ENCODE results near the gene WNK3. TPM values are rescaled to one million over a fixed set of nuclear protein-coding genes. Genes with fewer than 3 reads are reported as not detected.

Gene WNK3
- polyA plus RNA-seq, 1 of the 3 experiments (the other 2 are of a cell fraction) = 0.54 TPM

GRCh38 chrX:54166915-54167314, 190.9 kb downstream of the WNK3 start:
- Histone ChIP-seq H4K20me1 (ENCODE audit: insufficient read depth) (no peaks in the 10 kb centered on the region), H3K27me3 (ENCODE audit: insufficient read depth) (no peaks in the 10 kb centered on the region), H3K4me2 (no peak overlapping the region), H3K4me1 (ENCODE audit: control insufficient read depth in 1 of 2, insufficient read depth in 2 of 2, low read depth in 1 of 2, low read length in 1 of 2) (no peaks in the 10 kb centered on the region), H3K79me2 (ENCODE audit: insufficient read depth) (0 out of 2 replicates have a peak, but pooled peaks cover under 1% of the 10 kb centered on the region), H3K9me3 (no peaks in the 10 kb centered on the region), H2AFZ (ENCODE audit: low read depth) (no peak overlapping the region), H3K36me3 (replicated peaks in 1 of 2; ENCODE audit: control insufficient read depth in 1 of 2, insufficient read depth in 2 of 2, low read length in 1 of 2) (no peaks in the 10 kb centered on the region), H3F3A (replicated peaks; ENCODE audit: insufficient read depth) (no peaks in the 10 kb centered on the region), H3K4me3 (ENCODE audit: low read depth in 2 of 2, low read length in 1 of 2) (no peak overlapping the region), H3K27ac (ENCODE audit: low read depth in 2 of 2, low read length in 1 of 2) (no peak overlapping the region; a peak in 1 of 4 replicates), H3K9ac (no peak overlapping the region), H3K9me2 (no peaks in the 10 kb centered on the region)
- CTCF ChIA-PET = no interaction called here
- no peak for DNase-seq
- 9% methylated on average over 4 of the region's 4 CpGs for WGBS (ENCODE audit: low lambda C conversion rate)
- POLR2A ChIA-PET = no interaction called here
- TF ChIP-seq, protein P1, sequence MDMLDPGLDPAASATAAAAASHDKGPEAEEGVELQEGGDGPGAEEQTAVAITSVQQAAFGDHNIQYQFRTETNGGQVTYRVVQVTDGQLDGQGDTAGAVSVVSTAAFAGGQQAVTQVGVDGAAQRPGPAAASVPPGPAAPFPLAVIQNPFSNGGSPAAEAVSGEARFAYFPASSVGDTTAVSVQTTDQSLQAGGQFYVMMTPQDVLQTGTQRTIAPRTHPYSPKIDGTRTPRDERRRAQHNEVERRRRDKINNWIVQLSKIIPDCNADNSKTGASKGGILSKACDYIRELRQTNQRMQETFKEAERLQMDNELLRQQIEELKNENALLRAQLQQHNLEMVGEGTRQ (IDR thresholded peaks at IDR 0.05; ENCODE audit: borderline replicate concordance, low read depth, low read length) = no peak
- TF ChIP-seq TCF12 (IDR thresholded peaks at IDR 0.05) (0 out of 2 replicates have a peak, but pooled peaks have one; percentile 25), EZH2phosphoT487 (IDR thresholded peaks at IDR 0.05; ENCODE audit: borderline replicate concordance, low read depth) (no peak)
- TF ChIP-seq, protein P2, sequence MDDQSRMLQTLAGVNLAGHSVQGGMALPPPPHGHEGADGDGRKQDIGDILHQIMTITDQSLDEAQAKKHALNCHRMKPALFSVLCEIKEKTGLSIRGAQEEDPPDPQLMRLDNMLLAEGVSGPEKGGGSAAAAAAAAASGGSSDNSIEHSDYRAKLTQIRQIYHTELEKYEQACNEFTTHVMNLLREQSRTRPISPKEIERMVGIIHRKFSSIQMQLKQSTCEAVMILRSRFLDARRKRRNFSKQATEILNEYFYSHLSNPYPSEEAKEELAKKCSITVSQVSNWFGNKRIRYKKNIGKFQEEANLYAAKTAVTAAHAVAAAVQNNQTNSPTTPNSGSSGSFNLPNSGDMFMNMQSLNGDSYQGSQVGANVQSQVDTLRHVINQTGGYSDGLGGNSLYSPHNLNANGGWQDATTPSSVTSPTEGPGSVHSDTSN (IDR thresholded peaks at IDR 0.05) = no peak

DNA sequence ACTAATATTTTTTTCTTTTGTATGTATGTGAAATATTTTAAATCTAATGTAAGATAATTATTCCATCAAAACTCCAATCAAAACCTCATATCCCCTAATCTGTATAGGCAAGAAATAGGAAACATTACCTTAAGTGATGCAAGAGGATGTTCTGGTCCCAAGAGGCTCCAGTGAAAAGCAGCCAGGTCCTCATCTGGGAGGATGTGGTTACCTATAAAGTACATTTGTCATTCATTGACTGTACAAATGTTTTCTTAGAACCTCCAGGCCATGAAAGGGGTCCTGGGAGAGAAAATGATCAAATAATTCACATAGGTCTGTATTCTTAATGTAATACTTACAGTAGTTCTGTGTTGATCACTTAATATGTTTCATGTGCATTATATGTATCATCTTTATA, 200.3 kb downstream of the WNK3 start:
- TF ChIP-seq RFX5 (IDR thresholded peaks at IDR 0.05; ENCODE audit: low read length) = no peak
- TF ChIP-seq YY1 (IDR thresholded peaks at IDR 0.05; ENCODE audit: low read depth) = no peak
- no peak for TF ChIP-seq RCOR1 (IDR thresholded peaks at IDR 0.05; ENCODE audit: low read length)
- TF ChIP-seq, protein P3, sequence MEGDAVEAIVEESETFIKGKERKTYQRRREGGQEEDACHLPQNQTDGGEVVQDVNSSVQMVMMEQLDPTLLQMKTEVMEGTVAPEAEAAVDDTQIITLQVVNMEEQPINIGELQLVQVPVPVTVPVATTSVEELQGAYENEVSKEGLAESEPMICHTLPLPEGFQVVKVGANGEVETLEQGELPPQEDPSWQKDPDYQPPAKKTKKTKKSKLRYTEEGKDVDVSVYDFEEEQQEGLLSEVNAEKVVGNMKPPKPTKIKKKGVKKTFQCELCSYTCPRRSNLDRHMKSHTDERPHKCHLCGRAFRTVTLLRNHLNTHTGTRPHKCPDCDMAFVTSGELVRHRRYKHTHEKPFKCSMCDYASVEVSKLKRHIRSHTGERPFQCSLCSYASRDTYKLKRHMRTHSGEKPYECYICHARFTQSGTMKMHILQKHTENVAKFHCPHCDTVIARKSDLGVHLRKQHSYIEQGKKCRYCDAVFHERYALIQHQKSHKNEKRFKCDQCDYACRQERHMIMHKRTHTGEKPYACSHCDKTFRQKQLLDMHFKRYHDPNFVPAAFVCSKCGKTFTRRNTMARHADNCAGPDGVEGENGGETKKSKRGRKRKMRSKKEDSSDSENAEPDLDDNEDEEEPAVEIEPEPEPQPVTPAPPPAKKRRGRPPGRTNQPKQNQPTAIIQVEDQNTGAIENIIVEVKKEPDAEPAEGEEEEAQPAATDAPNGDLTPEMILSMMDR (IDR thresholded peaks at IDR 0.05) = no peak
- TF ChIP-seq ELF1 (IDR thresholded peaks at IDR 0.05) = no peak
- no peak for TF ChIP-seq GABPA (IDR thresholded peaks at IDR 0.05; ENCODE audit: low read depth)
- TF ChIP-seq, protein P4, sequence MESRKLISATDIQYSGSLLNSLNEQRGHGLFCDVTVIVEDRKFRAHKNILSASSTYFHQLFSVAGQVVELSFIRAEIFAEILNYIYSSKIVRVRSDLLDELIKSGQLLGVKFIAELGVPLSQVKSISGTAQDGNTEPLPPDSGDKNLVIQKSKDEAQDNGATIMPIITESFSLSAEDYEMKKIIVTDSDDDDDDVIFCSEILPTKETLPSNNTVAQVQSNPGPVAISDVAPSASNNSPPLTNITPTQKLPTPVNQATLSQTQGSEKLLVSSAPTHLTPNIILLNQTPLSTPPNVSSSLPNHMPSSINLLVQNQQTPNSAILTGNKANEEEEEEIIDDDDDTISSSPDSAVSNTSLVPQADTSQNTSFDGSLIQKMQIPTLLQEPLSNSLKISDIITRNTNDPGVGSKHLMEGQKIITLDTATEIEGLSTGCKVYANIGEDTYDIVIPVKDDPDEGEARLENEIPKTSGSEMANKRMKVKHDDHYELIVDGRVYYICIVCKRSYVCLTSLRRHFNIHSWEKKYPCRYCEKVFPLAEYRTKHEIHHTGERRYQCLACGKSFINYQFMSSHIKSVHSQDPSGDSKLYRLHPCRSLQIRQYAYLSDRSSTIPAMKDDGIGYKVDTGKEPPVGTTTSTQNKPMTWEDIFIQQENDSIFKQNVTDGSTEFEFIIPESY (IDR thresholded peaks at IDR 0.05; ENCODE audit: borderline replicate concordance, low read depth) = no peak
- no peaks in the 10 kb centered on the region for H3K4me1 ChIP-seq (ENCODE audit: control insufficient read depth in 1 of 2, insufficient read depth in 2 of 2, low read depth in 1 of 2, low read length in 1 of 2)
- no peaks in the 10 kb centered on the region for H3K9me3 ChIP-seq
- H3K36me3 ChIP-seq (replicated peaks in 1 of 2; ENCODE audit: control insufficient read depth in 1 of 2, insufficient read depth in 2 of 2, low read length in 1 of 2) = no peaks in the 10 kb centered on the region
- H2AFZ ChIP-seq (ENCODE audit: low read depth) = no peak overlapping the region
- POLR2A ChIA-PET = no interaction called here
- H3K27me3 ChIP-seq (ENCODE audit: insufficient read depth) = no peaks in the 10 kb centered on the region
- H3K9me2 ChIP-seq = no peaks in the 10 kb centered on the region
- no peaks in the 10 kb centered on the region for H3F3A ChIP-seq (replicated peaks; ENCODE audit: insufficient read depth)
- H4K20me1 ChIP-seq (ENCODE audit: insufficient read depth) = no peaks in the 10 kb centered on the region
- DNase-seq = no peak
- CTCF ChIA-PET = no interaction called here
- H3K79me2 ChIP-seq (ENCODE audit: insufficient read depth) = 0 out of 2 replicates have a peak, but pooled peaks cover 3% of the 10 kb centered on the region
- no peak overlapping the region for H3K4me2 ChIP-seq
- H3K27ac ChIP-seq (ENCODE audit: low read depth in 2 of 2, low read length in 1 of 2) = no peak overlapping the region
- no peak overlapping the region for H3K4me3 ChIP-seq (ENCODE audit: low read depth in 2 of 2, low read length in 1 of 2)
- no peak overlapping the region for H3K9ac ChIP-seq

Small RNA genes lying within 50 kb of the gene (small RNA-seq; reads per million reads assigned to genes)
- gene AL589872.1 (0 reads per million in 7 experiments), gene RNU6-434P (0 to 1.1 (median 0) reads per million in 7 experiments)

Other genes starting within 250 kb of the WNK3 start
- 5.8 and 6.0 TPM in 2 replicates for gene FAM120C, start 174.8 kb downstream of the WNK3 start, polyA plus RNA-seq (2012; rRNA removed)
- gene TSR2, start 82.4 kb upstream of the WNK3 start, polyA plus RNA-seq (2012; rRNA removed) = 23.7 and 32.8 TPM in 2 replicates
- gene FGD1, start 138.2 kb upstream of the WNK3 start, polyA plus RNA-seq (2012; rRNA removed) = 3.3 and 6.3 TPM in 2 replicates
- 16.3 and 19.4 TPM in 2 replicates for gene GNL3L, start 172.2 kb upstream of the WNK3 start, polyA plus RNA-seq (2012; rRNA removed)